KBM-7 (cell line): ENCODE data around the gene OGDH.
"Not testable (repeated sequence)": the region's sequence is repeated elsewhere in the genome, so short reads cannot be mapped to it uniquely, and the experiment has no call there.

Experiments used
- DNase-seq: peaks from one replicate; pipeline ENCODE4 v3.0.0-alpha.2; 2015
- in situ Hi-C: fragments of 300-500 bp; cut with MboI; formaldehyde crosslinking; loops from 2 replicates; pipeline ENCODE4 v1.14.3; 2020; ENCODE audit warnings: low sequenced_read_pairs, low pct_unique_long_range_greater_than_20kb, mixed read lengths

Gene OGDH

GRCh38 chr7:44606341-44607140 is at the start of gene OGDH:
TSS of gene OGDH (plus strand) at chr7:44606627. CDS start at chr7:44624344, 17,717 bp downstream.
- DNase-seq: peak; percentile 99
- in situ Hi-C loops: no loop called here

GRCh38 chr7:44557485-44557884 is 48.9 kb upstream of the OGDH start:
- no peak for DNase-seq
- in situ Hi-C loops: no loop called here

- no peak for DNase-seq
- in situ Hi-C loops: no loop called here
Observed at GRCh38 chr7:44559485-44559884, 46.9 kb upstream of the OGDH start.

- no peak for DNase-seq
- in situ Hi-C loops: no loop called here
Observed at GRCh38 chr7:44561481-44561880, 44.9 kb upstream of the OGDH start.

- in situ Hi-C loops: no loop called here
- no peak for DNase-seq
Observed at GRCh38 chr7:44561962-44562621, 44.3 kb upstream of the OGDH start.

GRCh38 chr7:44562622-44562962 is 43.8 kb upstream of the OGDH start:
- in situ Hi-C loops, DNase-seq: not testable (repeated sequence)

- DNase-seq: no peak
- in situ Hi-C loops: no loop called here
Observed at GRCh38 chr7:44563171-44563679, 43.2 kb upstream of the OGDH start.

GRCh38 chr7:44564606-44565005 is 41.8 kb upstream of the OGDH start:
- DNase-seq: no peak
- in situ Hi-C loops: no loop called here

GRCh38 chr7:44565097-44565794 is 41.2 kb upstream of the OGDH start:
- in situ Hi-C loops: no loop called here
- peak; percentile 59 for DNase-seq

- no peak for DNase-seq
- in situ Hi-C loops: no loop called here
Observed at GRCh38 chr7:44565795-44566559, 40.5 kb upstream of the OGDH start.

GRCh38 chr7:44566680-44567079 is 39.7 kb upstream of the OGDH start:
- in situ Hi-C loops: no loop called here
- DNase-seq: no peak

- in situ Hi-C loops: no loop called here
- no peak for DNase-seq
Observed at GRCh38 chr7:44567884-44568283, 38.5 kb upstream of the OGDH start.

- DNase-seq: no peak
- in situ Hi-C loops: no loop called here
Observed at GRCh38 chr7:44568771-44569560, 37.5 kb upstream of the OGDH start.

- DNase-seq: no peak
- in situ Hi-C loops: no loop called here
Observed at GRCh38 chr7:44569959-44570358, 36.5 kb upstream of the OGDH start.

GRCh38 chr7:44572771-44573170 is 33.7 kb upstream of the OGDH start:
- in situ Hi-C loops: no loop called here

GRCh38 chr7:44573464-44574286 is 32.8 kb upstream of the OGDH start, which contains the start of gene DDX56:
TSS of gene DDX56 (minus strand) at chr7:44573908. CDS start at chr7:44573895, 13 bp downstream.
- DNase-seq: peak; percentile 92
- in situ Hi-C loops: no loop called here

More at GRCh38 chr7:44572771-44573170, 33.7 kb upstream of the OGDH start:
- DNase-seq: no peak

GRCh38 chr7:44574287-44574872 is 32.0 kb upstream of the OGDH start:
- no peak for DNase-seq

More at GRCh38 chr7:44574287-44574872, 32.0 kb upstream of the OGDH start:
- in situ Hi-C loops: no loop called here
